RWPE1 (cell line): Measurements from ENCODE around the gene TTC28.

Experiments
- CTCF ChIA-PET: fragments of 350-600 bp; sonication (Branson Sonifier 250); formaldehyde crosslinking; extraction: SDS; loops from one replicate; lab custom pipeline; 2021; lab: Yijun Ruan, JAX
- POLR2A ChIA-PET: fragments of 400-600 bp; formaldehyde crosslinking; extraction: SDS; loops from one replicate; lab custom pipeline; 2020; ENCODE audit warnings: antibody characterized with exemption; ENCODE audit not compliant: low non-redundant PET; lab: Yijun Ruan, JAX
- DNase-seq: peaks from one replicate; pipeline ENCODE4 v3.0.0; 2012; ENCODE audit warnings: low spot score
- H3K27ac ChIP-seq: fragments of 450-650 bp; 2 replicates; pipeline ENCODE4 v1.5.1; 2017
- TF ChIP-seq, protein P1 (sequence below): fragments of 450-650 bp; conservative IDR thresholded peaks from 2 replicates; pipeline ENCODE4 v1.5.1; 2017; ENCODE audit warnings: low read depth, mild to moderate bottlenecking

The TTC28 gene

DNA sequence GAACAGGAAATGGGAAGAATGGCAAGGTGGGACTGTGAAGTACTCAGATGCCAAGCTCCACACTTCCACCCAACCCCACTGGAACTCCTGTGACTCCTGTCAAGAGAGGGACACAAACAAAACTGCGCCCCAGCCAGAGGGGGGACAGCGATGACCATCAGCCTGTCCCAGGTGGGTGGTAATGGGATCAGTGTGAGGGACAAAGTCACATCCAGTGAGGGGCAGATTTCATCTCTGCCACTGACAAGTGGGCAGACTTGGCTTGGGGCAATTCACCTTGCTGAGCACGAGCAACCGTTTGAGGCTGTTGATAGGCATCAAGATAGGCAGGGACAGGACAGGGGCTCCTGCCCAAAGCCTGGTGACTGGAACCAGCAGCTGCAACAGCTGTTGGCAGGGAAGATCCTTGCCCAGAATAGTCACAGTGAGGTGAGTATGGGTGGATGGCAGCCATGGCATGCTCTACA lies 655.2 kb downstream of the TTC28 start:
- no peak for DNase-seq
- TF ChIP-seq, protein P1, sequence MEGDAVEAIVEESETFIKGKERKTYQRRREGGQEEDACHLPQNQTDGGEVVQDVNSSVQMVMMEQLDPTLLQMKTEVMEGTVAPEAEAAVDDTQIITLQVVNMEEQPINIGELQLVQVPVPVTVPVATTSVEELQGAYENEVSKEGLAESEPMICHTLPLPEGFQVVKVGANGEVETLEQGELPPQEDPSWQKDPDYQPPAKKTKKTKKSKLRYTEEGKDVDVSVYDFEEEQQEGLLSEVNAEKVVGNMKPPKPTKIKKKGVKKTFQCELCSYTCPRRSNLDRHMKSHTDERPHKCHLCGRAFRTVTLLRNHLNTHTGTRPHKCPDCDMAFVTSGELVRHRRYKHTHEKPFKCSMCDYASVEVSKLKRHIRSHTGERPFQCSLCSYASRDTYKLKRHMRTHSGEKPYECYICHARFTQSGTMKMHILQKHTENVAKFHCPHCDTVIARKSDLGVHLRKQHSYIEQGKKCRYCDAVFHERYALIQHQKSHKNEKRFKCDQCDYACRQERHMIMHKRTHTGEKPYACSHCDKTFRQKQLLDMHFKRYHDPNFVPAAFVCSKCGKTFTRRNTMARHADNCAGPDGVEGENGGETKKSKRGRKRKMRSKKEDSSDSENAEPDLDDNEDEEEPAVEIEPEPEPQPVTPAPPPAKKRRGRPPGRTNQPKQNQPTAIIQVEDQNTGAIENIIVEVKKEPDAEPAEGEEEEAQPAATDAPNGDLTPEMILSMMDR, result no peak
- ChIA-PET POLR2A (no interaction called here), CTCF (no interaction called here)
- H3K27ac ChIP-seq, result no peak overlapping the region

DNA sequence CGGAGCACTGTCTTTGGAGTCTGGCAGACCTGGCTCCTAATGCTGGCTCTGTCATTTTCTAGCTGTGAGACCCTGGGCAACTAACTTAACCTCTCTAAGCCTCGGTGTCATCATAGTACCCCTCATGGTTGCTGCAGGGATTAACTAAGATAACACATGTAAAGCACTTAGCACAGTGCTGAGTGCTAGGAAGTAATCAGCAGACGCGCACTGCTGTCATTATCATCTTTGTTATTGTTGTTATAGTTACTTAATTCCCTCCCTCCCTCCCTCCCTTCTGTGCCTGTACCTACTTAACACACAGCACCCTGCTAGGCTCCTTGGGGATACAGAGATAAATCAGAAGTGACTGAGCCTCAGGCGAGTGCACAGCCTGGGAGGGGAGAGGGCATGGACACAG lies 655.9 kb downstream of the TTC28 start:
- ChIA-PET POLR2A (no interaction called here), CTCF (no interaction called here)
- no peak for DNase-seq
- H3K27ac ChIP-seq, result no peak overlapping the region
- TF ChIP-seq, protein P1, result no peak

DNA sequence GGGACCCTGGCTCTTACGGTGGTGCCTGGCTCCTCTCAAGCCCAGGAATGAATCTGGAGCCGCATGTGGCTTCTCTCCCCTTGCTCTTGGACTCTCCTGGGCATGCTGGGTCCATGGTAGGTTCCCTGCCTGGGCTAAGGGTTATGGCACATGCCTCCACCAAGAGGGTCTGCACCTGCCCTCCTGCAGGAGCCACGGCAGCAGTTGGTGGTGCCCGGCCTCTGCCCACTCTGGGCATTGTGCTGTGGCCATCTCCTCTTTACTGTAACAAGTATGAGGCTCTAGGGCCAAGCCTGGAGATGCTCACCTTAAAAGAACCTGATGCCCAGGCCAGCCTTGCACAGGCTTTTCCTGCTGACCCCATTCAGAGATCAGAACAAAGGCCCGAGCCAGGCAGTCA lies 656.6 kb downstream of the TTC28 start:
- DNase-seq, result no peak
- H3K27ac ChIP-seq, result no peak overlapping the region
- ChIA-PET POLR2A (no interaction called here), CTCF (interaction anchor here (0.6 kb wide), 1 partner anchor 180 kb away, joined by 4 read pairs; no protein-coding TSS in a partner anchor)
- TF ChIP-seq, protein P1, result no peak

DNA sequence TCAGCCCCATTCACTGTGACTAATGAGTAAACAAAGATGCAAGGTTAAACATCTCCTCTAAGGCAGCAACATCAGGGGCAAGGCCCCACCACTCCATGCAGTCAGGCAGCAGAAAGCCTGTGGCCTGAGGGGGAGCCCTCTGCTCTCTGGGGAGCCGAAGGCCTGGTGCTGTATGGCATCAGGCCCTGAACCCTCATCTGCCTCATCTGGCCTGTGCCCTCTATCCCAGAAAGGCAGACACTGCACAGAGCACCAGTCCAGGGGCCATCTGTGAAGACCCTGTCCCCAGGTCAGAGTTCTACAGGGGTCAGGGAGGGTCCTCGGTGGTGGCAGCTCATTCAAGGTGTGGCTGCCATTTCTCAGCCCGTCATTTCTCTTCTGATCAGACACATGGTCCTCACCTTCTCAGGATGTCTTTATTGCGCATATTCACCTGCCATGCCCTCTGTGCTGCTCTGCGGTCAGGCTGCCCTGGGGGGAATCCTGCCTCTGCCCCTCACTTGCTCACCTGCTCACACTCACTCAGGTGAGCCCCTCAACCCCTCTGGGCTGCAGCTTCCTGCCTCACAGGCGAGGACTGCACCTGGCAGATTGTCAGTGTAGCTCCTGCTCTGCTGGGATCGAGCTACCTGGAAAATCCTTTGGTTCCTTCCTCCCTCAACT lies 657.5 kb downstream of the TTC28 start:
- ChIA-PET CTCF (interaction anchor here (0.7 kb wide), 1 partner anchor 452 kb away, joined by 3 read pairs; no protein-coding TSS in a partner anchor), POLR2A (no interaction called here)
- TF ChIP-seq, protein P1, result no peak
- DNase-seq, result no peak
- no peak overlapping the region for H3K27ac ChIP-seq

DNA sequence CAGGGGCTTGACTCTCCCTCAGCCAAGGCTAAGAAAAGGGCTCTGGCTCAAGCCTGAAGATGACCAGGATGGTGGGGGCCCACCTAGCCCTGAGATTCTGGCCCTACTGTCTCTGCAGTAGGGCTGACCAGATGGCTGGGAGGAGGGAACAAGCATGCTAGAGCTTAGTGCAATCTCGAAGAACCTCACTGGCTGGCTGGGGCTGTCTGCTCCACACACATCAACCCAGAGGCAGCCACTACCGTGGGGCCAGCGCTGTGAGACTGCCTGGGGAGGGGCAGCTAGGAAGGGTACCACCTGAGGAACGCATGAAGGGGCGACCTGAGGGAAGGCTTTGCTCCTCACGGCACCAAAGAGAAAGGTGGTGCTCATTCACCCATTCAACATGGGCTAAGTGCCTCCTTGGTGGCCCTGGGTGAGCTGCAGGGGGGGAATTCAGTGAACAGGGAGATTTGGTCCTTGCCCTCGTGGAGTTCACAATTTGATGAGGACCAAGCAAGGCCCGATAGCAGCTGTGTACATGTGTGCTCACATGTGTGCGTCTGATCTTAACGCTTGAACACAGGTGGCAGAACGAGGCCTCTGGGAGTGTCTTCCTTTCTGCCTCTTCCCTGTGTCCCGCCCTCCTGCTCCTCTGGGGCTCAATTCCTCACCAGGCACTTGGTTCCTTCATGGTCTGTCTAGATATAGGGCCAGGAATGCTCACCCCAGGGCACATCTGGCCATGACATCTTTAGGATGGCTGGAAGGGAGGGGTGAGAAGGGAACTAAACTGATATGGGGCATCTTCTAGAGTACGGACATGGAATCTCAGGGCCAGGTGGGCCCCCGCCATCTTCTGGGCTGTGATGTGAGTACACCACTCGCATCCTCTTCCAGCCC lies 658.3 kb downstream of the TTC28 start:
- H3K27ac ChIP-seq, result no peak overlapping the region; the same call in 1 of the 2 replicates

More for the DNA sequence above, 658.3 kb downstream of the TTC28 start:
- ChIA-PET POLR2A (no interaction called here), CTCF (no interaction called here)
- DNase-seq, result no peak
- TF ChIP-seq, protein P1, result no peak
